Measurements from ENCODE around the gene SLC38A1.

The SLC38A1 gene

DNA sequence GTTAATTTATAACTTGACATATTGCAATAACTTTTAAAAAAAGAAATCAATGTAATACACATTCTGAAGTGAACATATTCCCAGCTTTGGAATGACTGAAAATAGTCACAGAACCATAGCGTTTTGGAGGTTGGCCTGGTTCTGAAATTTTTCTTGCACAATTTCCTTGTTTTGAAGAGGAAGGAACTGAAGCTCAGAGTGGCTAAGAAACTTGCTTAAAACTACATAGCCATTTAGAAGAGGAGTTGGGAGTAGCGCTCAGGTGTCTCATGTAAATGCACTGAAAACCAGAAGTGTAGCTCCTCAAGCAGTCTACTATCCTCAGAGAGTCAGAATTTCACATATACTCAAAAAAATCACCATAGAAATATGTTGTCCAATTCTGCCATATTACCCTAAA lies 41.2 kb downstream of the SLC38A1 start:
- no peak for TF ChIP-seq CTCF (conservative IDR thresholded peaks at IDR 0.05)
- no peak overlapping the region for H3K27ac ChIP-seq

DNA sequence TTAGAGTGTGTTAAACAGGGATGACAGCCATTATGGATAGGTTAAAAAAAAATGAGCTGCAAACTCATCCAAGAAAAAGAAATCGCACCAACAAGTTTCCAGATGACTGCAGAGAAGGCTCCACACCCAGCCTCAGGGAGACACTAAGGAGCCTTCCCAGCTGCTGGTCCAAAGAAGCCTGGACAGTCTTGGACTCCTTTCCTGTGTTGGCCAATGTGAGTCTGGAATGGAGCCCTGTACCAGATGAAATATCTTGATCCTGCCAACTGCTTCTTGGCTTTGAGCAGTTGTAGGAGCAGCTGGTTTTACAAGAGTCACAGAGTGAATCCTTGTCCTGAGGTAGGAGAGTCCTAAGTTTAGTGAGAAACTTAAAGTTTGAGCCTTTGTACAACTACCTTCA lies 44.5 kb downstream of the SLC38A1 start:
- H3K27ac ChIP-seq, result no peak overlapping the region
- TF ChIP-seq CTCF (conservative IDR thresholded peaks at IDR 0.05), result no peak

- no peak overlapping the region for H3K27ac ChIP-seq
- no peak for TF ChIP-seq CTCF (conservative IDR thresholded peaks at IDR 0.05)
Observed at GRCh38 chr12:46223047-46223446, 45.8 kb downstream of the SLC38A1 start.

DNA sequence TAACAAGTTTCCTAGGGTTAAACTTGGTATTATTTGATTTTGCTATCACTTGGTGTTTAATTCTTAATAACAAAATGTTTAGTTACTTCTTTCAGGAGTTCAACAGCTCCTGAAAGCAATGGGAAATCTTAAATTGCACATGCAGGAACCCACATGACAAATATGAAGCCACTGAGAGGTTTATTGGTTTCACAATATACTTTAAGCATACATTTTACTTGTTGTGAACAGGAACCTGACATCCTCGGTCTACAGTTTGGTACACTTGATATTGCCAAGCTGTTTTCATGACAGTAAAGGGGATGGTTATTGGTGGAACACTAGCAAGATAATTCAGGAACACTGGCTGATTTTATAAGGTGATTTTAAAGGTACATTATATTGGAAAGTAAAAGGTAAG lies 46.2 kb downstream of the SLC38A1 start:
- no peak for TF ChIP-seq CTCF (conservative IDR thresholded peaks at IDR 0.05)
- H3K27ac ChIP-seq, result no peak overlapping the region

DNA sequence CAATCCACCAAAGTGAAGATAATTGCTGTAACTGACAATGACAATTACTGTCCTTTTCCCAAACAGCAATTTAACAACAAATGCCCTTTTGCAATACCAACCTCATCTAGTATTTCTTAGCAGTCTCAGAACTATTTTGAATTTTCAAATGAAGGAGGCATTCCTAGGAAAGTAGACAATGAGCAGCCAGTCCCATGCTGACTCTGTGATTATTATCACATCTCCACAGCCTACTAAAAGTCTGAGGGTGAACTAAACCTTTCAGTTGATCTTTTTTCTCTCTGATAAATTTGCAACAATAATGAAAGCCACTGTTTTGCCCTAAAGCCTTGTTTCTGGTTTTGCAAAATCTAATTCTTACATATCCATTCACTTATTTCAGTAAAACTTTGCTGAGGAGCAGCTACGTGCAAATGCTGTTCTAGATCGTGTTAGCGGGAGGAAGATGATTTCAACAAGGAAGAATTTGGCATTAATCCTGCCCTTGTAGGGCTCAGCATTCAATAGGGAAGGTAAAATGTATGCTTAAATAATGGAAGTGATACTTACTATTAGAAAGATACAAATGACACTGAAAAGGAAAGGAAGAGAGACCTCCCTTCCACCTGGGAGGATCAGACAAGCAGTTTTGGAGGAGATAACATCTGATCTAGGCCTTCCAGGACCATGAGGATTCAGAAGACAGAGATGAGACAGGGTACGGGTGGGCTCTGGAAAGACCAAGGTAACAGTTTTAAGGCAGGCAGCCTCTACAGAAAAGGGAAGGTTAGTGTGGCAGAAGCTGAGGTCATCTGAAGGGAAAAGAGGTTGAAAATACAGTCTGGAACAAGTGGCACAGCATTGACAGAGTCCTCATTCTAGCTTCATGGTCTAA lies 47.4 kb downstream of the SLC38A1 start:
- TF ChIP-seq CTCF (conservative IDR thresholded peaks at IDR 0.05), result no peak
- H3K27ac ChIP-seq, result no peak overlapping the region

DNA sequence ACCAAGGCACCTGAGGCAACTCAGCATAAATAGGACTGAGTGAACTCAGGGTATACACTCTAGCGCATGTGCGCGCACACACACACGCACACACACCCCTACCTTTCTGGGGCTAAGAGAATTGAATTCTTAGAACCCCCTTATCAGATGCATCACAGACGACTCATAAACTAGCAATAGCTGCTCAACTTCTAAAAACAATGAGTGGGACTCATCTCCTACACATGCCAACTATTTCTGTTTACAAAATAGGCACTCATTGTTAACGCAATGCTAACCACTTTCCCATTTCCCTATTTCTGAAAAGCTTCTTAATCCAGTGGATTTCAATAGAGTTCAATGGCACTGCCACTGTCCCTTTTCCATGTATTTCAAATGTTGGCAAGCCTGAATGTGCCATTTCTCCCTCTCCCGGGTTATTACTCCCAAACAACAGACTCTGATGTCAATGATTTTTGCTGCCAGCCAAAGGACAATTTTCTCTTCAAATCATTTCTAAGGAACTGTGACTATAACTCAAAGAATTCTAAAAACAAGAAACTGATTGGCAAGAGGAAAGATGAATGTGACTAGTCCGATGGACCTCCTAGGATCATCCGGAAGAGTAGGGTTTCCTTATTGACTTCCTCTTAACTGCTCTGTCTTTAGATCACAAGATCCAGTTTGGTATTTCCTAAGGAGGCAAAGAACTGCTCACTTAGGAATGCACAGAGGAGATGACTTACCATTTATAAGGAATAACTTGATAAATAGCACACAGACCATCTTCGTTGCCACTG lies 48.8 kb downstream of the SLC38A1 start:
- TF ChIP-seq CTCF (conservative IDR thresholded peaks at IDR 0.05), result no peak
- no peak overlapping the region for H3K27ac ChIP-seq

DNA sequence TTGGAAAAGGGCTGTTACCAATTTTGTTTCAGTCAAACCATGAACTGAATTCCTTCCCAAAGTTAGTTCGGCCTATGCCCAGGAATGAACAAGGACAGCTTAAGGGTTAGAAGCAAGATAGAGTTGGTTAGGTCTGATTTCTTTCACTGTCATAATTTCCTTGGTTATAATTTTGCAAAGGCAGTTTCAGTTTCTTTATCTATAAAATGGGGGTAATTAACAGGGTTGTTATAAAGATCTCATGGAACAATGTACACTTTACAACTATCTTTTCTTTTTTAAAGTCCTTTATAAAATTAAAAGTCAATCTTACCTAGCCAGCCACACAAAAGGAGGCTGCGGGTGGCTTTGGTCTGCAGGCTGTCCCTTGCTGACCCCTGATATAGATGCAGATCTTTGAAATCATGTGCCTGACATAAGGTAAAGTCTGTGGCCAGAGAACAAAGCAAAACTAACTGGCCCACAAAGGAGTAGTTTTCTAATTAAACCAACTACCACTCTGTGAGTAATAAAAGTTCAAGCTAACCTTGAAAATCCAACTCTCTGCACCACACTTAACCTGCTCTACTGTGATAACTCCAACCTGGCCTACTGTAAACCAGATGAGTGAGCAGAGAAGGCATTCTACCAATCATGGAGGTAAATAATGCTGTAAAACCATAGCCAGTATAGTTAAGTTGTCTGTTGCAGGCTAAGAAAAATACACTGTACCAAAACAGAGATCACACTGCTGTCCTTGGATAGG lies 49.5 kb downstream of the SLC38A1 start:
- no peak for TF ChIP-seq CTCF (conservative IDR thresholded peaks at IDR 0.05)
- no peak overlapping the region for H3K27ac ChIP-seq
